Type B pancreatic cell (in vitro differentiated cells): ENCODE results near the gene PNPLA7. TPM values are rescaled to one million over a fixed set of nuclear protein-coding genes. Genes with fewer than 3 reads are reported as not detected.
"Not testable (repeated sequence)": the region's sequence is repeated elsewhere in the genome, so short reads cannot be mapped to it uniquely, and the experiment has no call there.

Experiments
- DNase-seq: peaks from one replicate; pipeline ENCODE4 v3.0.0; 2021; ENCODE audit warnings: mixed read lengths; ENCODE audit not compliant: unreplicated experiment; ENCODE audit errors: extremely low spot score
- H3K27ac Mint-ChIP-seq: 2 replicates; pipeline ENCODE4 v1.8.0; 2021; ENCODE audit warnings: mild to moderate bottlenecking, mixed read lengths
- H3K27me3 Mint-ChIP-seq: 2 replicates; pipeline ENCODE4 v1.8.0; 2021; ENCODE audit warnings: mixed read lengths
- H3K36me3 Mint-ChIP-seq: 2 replicates; pipeline ENCODE4 v1.8.0; 2021; ENCODE audit warnings: mixed read lengths
- H3K4me1 Mint-ChIP-seq: one replicate; pipeline ENCODE4 v1.8.0; 2021; ENCODE audit warnings: mixed read lengths; ENCODE audit not compliant: unreplicated experiment
- H3K4me3 Mint-ChIP-seq: 2 replicates; pipeline ENCODE4 v1.8.0; 2021; ENCODE audit warnings: mild to moderate bottlenecking, mixed read lengths
- H3K9me3 Mint-ChIP-seq: 2 replicates; pipeline ENCODE4 v1.8.0; 2021; ENCODE audit warnings: mixed read lengths
- microRNA-seq: library from miRNA; unstranded; fragments of <30 nt; microRNA quantifications from one replicate; pipeline ENCODE4, GENCODE V29; 2020
- total RNA-seq: library from RNA; stranded (reverse); gene quantifications from 2 replicates; pipeline ENCODE4 v1.2.1, GENCODE V29; 2021; ENCODE audit warnings: low replicate concordance
- TF ChIP-seq, protein P1 (sequence below): fragments of 200-600 bp; sonication (generic); conservative IDR thresholded peaks from 2 replicates; pipeline ENCODE4 v1.5.0; 2021; ENCODE audit warnings: antibody characterized with exemption, mild to moderate bottlenecking

PNPLA7 gene
- total RNA-seq, 1 donor from 2014 or later: 3.1 TPM

DNA sequence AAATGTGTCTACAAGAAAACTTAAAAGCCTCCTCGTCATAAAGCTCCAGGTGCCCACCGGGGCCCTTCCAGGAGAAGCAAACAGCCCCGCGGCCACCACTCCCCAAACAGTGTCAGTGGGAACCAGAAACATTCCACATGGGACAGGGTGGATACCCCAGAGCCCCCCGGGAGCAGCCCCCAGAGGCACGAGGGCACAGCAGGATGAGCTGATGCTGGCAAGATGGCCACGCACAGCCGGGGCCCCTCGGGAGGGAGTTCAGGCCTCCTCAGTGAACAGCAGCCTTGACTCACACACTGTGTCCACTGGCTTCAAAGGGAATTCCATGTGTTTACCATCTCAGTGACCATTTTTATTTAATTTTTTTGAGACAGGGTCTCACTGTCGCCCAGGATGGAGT lies 137.8 kb downstream of the PNPLA7 start:
- Mint-ChIP-seq H3K4me1 (peaks cover 5% of the 10 kb centered on the region), H3K9me3 (no peaks in the 10 kb centered on the region), H3K36me3 (no peaks in the 10 kb centered on the region), H3K4me3 (no peak overlapping the region), H3K27me3 (no peaks in the 10 kb centered on the region), H3K27ac (no peak overlapping the region)
- TF ChIP-seq, protein P1, sequence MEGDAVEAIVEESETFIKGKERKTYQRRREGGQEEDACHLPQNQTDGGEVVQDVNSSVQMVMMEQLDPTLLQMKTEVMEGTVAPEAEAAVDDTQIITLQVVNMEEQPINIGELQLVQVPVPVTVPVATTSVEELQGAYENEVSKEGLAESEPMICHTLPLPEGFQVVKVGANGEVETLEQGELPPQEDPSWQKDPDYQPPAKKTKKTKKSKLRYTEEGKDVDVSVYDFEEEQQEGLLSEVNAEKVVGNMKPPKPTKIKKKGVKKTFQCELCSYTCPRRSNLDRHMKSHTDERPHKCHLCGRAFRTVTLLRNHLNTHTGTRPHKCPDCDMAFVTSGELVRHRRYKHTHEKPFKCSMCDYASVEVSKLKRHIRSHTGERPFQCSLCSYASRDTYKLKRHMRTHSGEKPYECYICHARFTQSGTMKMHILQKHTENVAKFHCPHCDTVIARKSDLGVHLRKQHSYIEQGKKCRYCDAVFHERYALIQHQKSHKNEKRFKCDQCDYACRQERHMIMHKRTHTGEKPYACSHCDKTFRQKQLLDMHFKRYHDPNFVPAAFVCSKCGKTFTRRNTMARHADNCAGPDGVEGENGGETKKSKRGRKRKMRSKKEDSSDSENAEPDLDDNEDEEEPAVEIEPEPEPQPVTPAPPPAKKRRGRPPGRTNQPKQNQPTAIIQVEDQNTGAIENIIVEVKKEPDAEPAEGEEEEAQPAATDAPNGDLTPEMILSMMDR: no peak
- DNase-seq: no peak

GRCh38 chr9:137411645-137412380 lies 138.4 kb downstream of the PNPLA7 start:
- Mint-ChIP-seq H3K27ac (no peak overlapping the region), H3K27me3 (no peaks in the 10 kb centered on the region), H3K4me3 (no peak overlapping the region), H3K4me1 (peaks cover 5% of the 10 kb centered on the region), H3K9me3 (no peaks in the 10 kb centered on the region), H3K36me3 (no peaks in the 10 kb centered on the region)
- no peak for DNase-seq
- TF ChIP-seq, protein P1: no peak

DNA sequence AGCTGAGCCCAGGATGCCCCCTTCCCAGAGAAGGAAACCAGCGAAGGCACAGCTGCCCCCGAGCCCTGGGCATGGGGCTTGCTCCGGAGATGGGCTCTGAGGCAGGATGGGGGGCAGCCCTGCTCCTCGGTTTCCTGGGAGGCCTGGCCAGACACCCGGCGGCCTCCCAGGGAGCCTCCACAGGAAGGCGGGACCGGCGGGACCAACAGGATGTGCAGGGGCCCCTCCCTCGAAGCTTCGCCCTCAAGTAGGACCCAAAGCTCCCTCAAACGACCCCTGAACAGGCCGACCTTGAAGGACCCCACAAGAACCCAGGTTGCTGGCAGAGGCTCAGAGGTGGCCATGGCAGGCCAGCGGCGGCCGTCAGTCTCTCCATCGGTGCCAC lies 138.9 kb downstream of the PNPLA7 start:
- H3K36me3 Mint-ChIP-seq: no peaks in the 10 kb centered on the region
- H3K27me3 Mint-ChIP-seq: no peaks in the 10 kb centered on the region
- no peak for DNase-seq
- no peak overlapping the region for H3K4me3 Mint-ChIP-seq
- no peaks in the 10 kb centered on the region for H3K9me3 Mint-ChIP-seq
- peaks cover 5% of the 10 kb centered on the region for H3K4me1 Mint-ChIP-seq
- TF ChIP-seq, protein P1: no peak
- H3K27ac Mint-ChIP-seq: no peak overlapping the region

- no peak for DNase-seq
- Mint-ChIP-seq H3K27ac (no peak overlapping the region), H3K9me3 (no peaks in the 10 kb centered on the region), H3K36me3 (no peaks in the 10 kb centered on the region), H3K27me3 (no peaks in the 10 kb centered on the region), H3K4me1 (peaks cover 5% of the 10 kb centered on the region), H3K4me3 (no peak overlapping the region)
- TF ChIP-seq, protein P1: no peak
These were observed 139.3 kb downstream of the PNPLA7 start for GRCh38 chr9:137410891-137411249.

GRCh38 chr9:137410236-137410890 lies 139.8 kb downstream of the PNPLA7 start:
- not testable (repeated sequence) for DNase-seq, H3K4me1 Mint-ChIP-seq, H3K9me3 Mint-ChIP-seq

More at GRCh38 chr9:137410236-137410890, 139.8 kb downstream of the PNPLA7 start:
- not testable (repeated sequence) for H3K27ac Mint-ChIP-seq, H3K27me3 Mint-ChIP-seq, H3K36me3 Mint-ChIP-seq, H3K4me3 Mint-ChIP-seq

Small RNA genes lying within 50 kb of the gene (microRNA-seq; reads per million reads assigned to microRNA genes)
- gene MIR7114: 1.9 reads per million

Other genes starting within 250 kb of the PNPLA7 start
- gene NRARP, start 248.1 kb downstream of the PNPLA7 start, total RNA-seq: 17.9 and 21.7 TPM in 2 replicates
- 15.5 and 19.5 TPM in 2 replicates for gene EXD3, start 127.2 kb downstream of the PNPLA7 start, total RNA-seq
- gene NOXA1, start 127.0 kb downstream of the PNPLA7 start, total RNA-seq: 6.4 and 14.3 TPM in 2 replicates
- gene ENTPD8, start 109.0 kb downstream of the PNPLA7 start, total RNA-seq: 2.1 and 3.5 TPM in 2 replicates
- gene NSMF, start 91.1 kb downstream of the PNPLA7 start, total RNA-seq: 51.2 and 67.8 TPM in 2 replicates
- gene MRPL41, start 1.5 kb upstream of the PNPLA7 start, total RNA-seq: 50.4 and 51.6 TPM in 2 replicates
- 33.8 and 45.8 TPM in 2 replicates for gene DPH7, start 28.5 kb upstream of the PNPLA7 start, total RNA-seq
- 41.7 and 45.3 TPM in 2 replicates for gene ZMYND19, start 40.1 kb upstream of the PNPLA7 start, total RNA-seq
- gene ARRDC1, start 55.3 kb upstream of the PNPLA7 start, total RNA-seq: 46.4 and 96.6 TPM in 2 replicates
- gene EHMT1, start 68.6 kb upstream of the PNPLA7 start, total RNA-seq: 99.8 and 111 TPM in 2 replicates